Type B pancreatic cell (in vitro differentiated cells): ENCODE measurements around the gene GYPC. TPM values are rescaled to one million over a fixed set of nuclear protein-coding genes. Genes with fewer than 3 reads are reported as not detected.

Experiments
- DNase-seq: peaks from one replicate; pipeline ENCODE4 v3.0.0; 2021; ENCODE audit warnings: mixed read lengths; ENCODE audit not compliant: unreplicated experiment; ENCODE audit errors: extremely low spot score
- H3K27ac Mint-ChIP-seq: 2 replicates; pipeline ENCODE4 v1.8.0; 2021; ENCODE audit warnings: mild to moderate bottlenecking, mixed read lengths
- H3K27me3 Mint-ChIP-seq: 2 replicates; pipeline ENCODE4 v1.8.0; 2021; ENCODE audit warnings: mixed read lengths
- H3K36me3 Mint-ChIP-seq: 2 replicates; pipeline ENCODE4 v1.8.0; 2021; ENCODE audit warnings: mixed read lengths
- H3K4me1 Mint-ChIP-seq: one replicate; pipeline ENCODE4 v1.8.0; 2021; ENCODE audit warnings: mixed read lengths; ENCODE audit not compliant: unreplicated experiment
- H3K4me3 Mint-ChIP-seq: 2 replicates; pipeline ENCODE4 v1.8.0; 2021; ENCODE audit warnings: mild to moderate bottlenecking, mixed read lengths
- H3K9me3 Mint-ChIP-seq: 2 replicates; pipeline ENCODE4 v1.8.0; 2021; ENCODE audit warnings: mixed read lengths
- total RNA-seq: library from RNA; stranded (reverse); gene quantifications from 2 replicates; pipeline ENCODE4 v1.2.1, GENCODE V29; 2021; ENCODE audit warnings: low replicate concordance
- TF ChIP-seq, protein P1 (sequence below): fragments of 200-600 bp; sonication (generic); conservative IDR thresholded peaks from 2 replicates; pipeline ENCODE4 v1.5.0; 2021; ENCODE audit warnings: antibody characterized with exemption, mild to moderate bottlenecking

The GYPC gene
- total RNA-seq, 1 donor from 2014 or later = 45.5 TPM

DNA sequence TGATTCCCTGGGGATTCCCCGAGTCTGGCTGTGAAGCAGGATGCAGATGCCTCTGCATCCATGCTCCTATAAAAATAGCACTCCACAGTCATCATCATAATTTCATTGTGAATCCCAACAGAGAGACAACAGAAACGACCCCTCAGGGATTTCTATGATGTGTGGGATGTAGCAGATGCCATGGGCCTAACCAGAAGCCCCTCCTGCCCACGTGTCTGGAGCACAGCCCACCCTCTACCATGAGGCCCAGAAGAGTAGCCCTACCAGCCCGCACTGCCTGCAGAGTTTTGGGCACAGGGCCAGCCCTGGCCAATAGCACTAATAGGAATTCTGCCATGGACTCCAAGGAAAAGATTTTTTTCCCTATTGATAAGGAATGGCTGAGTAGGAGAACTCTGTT is 66.6 kb downstream of the GYPC start:
- no peak for DNase-seq
- TF ChIP-seq, protein P1, sequence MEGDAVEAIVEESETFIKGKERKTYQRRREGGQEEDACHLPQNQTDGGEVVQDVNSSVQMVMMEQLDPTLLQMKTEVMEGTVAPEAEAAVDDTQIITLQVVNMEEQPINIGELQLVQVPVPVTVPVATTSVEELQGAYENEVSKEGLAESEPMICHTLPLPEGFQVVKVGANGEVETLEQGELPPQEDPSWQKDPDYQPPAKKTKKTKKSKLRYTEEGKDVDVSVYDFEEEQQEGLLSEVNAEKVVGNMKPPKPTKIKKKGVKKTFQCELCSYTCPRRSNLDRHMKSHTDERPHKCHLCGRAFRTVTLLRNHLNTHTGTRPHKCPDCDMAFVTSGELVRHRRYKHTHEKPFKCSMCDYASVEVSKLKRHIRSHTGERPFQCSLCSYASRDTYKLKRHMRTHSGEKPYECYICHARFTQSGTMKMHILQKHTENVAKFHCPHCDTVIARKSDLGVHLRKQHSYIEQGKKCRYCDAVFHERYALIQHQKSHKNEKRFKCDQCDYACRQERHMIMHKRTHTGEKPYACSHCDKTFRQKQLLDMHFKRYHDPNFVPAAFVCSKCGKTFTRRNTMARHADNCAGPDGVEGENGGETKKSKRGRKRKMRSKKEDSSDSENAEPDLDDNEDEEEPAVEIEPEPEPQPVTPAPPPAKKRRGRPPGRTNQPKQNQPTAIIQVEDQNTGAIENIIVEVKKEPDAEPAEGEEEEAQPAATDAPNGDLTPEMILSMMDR = no peak
- peaks cover 3% of the 10 kb centered on the region for H3K4me1 Mint-ChIP-seq
- peaks cover 10% of the 10 kb centered on the region for H3K27me3 Mint-ChIP-seq
- no peak overlapping the region for H3K27ac Mint-ChIP-seq
- peaks cover 11% of the 10 kb centered on the region for H3K9me3 Mint-ChIP-seq
- no peaks in the 10 kb centered on the region for H3K36me3 Mint-ChIP-seq
- H3K4me3 Mint-ChIP-seq = no peak overlapping the region

DNA sequence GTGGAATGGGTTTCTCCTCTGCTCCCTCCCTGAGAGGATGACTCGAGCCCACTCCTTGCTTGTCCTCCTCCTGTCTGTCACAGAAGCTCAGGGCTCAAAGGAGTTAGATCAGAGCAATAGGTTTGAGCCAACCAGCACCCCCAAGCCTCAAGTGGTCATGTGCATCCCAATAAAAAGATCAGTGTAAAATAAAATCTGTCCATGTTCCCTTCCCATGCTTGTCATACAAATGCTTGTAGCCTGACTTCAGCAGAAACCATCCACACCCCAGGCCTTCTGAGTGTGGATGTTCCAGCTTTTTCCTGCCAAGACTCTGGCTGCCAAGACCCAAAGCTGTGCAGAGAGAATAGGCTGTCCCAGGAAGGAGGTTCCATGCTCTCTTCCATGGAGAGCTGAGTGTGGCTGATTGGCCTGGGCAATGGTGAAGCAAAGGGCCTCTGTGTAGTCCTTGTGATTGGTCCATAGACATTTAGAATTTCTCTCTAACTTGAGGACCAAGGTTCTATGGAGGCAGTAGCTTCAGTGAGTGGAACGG is 67.4 kb downstream of the GYPC start:
- H3K36me3 Mint-ChIP-seq = no peaks in the 10 kb centered on the region
- H3K27me3 Mint-ChIP-seq = peaks cover 5% of the 10 kb centered on the region
- H3K4me3 Mint-ChIP-seq = no peak overlapping the region
- no peak overlapping the region for H3K27ac Mint-ChIP-seq
- H3K9me3 Mint-ChIP-seq = peaks cover 11% of the 10 kb centered on the region
- peaks cover 3% of the 10 kb centered on the region for H3K4me1 Mint-ChIP-seq
- DNase-seq = no peak
- TF ChIP-seq, protein P1 = no peak

DNA sequence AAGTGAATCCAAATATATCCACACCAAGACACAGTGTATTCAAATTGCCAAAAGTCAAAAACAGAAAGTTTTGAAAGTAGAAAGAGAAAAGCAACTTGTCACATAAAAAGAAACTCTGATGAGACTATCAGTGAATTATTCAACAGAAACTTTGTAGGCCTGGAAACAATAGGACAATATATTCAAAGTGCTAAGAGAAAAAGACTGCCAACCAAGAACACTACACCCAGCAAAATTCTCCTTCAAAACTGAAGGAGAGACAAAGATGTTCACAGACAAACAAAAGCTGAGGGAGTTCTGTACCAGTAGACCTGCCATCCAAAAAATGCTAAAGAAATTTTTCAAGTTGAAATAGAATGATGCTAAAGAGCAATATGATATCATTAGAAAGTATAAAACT is 69.6 kb downstream of the GYPC start:
- Mint-ChIP-seq H3K9me3 (peaks cover 11% of the 10 kb centered on the region), H3K27ac (no peak overlapping the region), H3K36me3 (no peaks in the 10 kb centered on the region), H3K4me1 (peaks cover 3% of the 10 kb centered on the region), H3K4me3 (no peak overlapping the region), H3K27me3 (peaks cover 5% of the 10 kb centered on the region)
- DNase-seq = no peak
- TF ChIP-seq, protein P1 = no peak

DNA sequence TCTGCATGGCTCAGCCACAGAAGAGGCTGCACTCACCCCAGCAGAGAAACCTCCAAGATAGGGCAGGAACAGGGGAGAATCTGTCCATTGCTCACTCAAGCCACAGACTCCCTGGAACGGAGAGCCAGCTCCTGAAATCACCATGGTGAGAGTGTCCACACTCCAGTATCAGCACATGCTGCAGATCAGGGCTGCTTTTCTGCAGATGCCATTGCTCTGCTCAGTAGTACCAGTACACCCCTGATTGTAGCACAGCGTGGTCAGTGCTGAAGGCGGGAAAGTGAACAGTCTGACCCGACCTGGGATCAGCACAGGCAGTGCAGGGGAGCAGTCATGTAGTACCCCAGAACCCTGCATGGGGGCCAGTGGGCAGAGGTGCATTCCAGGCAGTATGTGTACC is 73.9 kb downstream of the GYPC start:
- TF ChIP-seq, protein P1 = no peak
- Mint-ChIP-seq H3K36me3 (no peaks in the 10 kb centered on the region), H3K4me3 (no peak overlapping the region), H3K27ac (no peak overlapping the region), H3K4me1 (no peaks in the 10 kb centered on the region), H3K9me3 (peaks cover 11% of the 10 kb centered on the region), H3K27me3 (peaks cover 10% of the 10 kb centered on the region)
- DNase-seq = no peak

- no peak for DNase-seq
- H3K36me3 Mint-ChIP-seq = no peaks in the 10 kb centered on the region
Observed at GRCh38 chr2:126730655-126731054, 74.7 kb downstream of the GYPC start.

More at GRCh38 chr2:126730655-126731054, 74.7 kb downstream of the GYPC start:
- peaks cover 10% of the 10 kb centered on the region for H3K27me3 Mint-ChIP-seq
- no peak overlapping the region for H3K27ac Mint-ChIP-seq
- TF ChIP-seq, protein P1 = no peak
- H3K4me3 Mint-ChIP-seq = no peak overlapping the region
- H3K9me3 Mint-ChIP-seq = peaks cover 7% of the 10 kb centered on the region
- no peaks in the 10 kb centered on the region for H3K4me1 Mint-ChIP-seq
